PFSK-1 (cell line): ENCODE measurements around the gene ZBTB38.

Experiments used
- FOXP2 ChIP-seq: optimal IDR thresholded peaks from 2 replicates; pipeline ENCODE3; 2011; ENCODE audit warnings: borderline replicate concordance, control low read depth, inconsistent platforms; ENCODE audit not compliant: insufficient read depth; ENCODE audit errors: extremely low read length, extremely low read depth
- POLR2AphosphoS5 ChIP-seq: IDR thresholded peaks from 2 replicates; pipeline ENCODE4 v1.6.1; 2012; ENCODE audit warnings: low read depth, mild to moderate bottlenecking, control low read depth, low read length, moderate library complexity
- REST ChIP-seq, 2 experiments: IDR thresholded peaks; 2 replicates each; pipeline versions ENCODE4 v1.6.1 to v1.8.0; 2011 to 2012; ENCODE audit warnings: low read depth in 2 of 2, low read length in 2 of 2, control low read depth in 1 of 2, inconsistent platforms in 1 of 2, mild to moderate bottlenecking in 1 of 2, moderate library complexity in 1 of 2; ENCODE audit not compliant: insufficient read depth in 1 of 2
- SIN3A ChIP-seq: IDR thresholded peaks from 2 replicates; pipeline ENCODE4 v1.6.1; 2012; ENCODE audit warnings: mild to moderate bottlenecking, low read length, moderate library complexity, borderline replicate concordance; ENCODE audit not compliant: insufficient read depth
- TAF1 ChIP-seq: IDR thresholded peaks from 2 replicates; pipeline ENCODE4 v1.6.1; 2012; ENCODE audit warnings: low read length, control low read depth, borderline replicate concordance; ENCODE audit not compliant: insufficient read depth

ZBTB38 gene

DNA sequence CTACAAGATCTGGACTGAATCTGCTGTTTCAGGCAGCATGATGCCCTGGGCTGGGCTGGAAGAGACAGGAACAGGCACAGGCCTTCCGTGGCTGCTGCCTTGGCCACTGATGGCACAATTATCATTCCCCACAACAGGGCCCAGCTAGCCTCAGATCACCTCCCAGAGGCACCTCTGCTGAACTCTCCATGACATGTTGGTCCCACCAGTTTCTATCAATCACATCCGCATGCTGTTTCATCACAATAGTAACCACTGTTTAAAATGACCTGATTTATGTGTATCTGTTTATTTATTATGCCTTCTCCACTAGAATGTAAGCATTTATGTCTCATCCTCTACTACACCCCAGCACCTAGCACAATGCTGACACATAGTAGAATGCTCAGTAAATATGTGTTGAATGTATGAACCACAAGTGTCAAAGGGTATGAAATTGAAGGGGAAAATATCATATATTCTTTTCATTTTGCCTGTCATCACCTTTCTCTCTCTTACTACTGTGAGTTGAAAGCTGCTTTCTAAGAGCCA lies 32.7 kb upstream of the ZBTB38 start:
- TF ChIP-seq REST (IDR thresholded peaks at IDR 0.05; ENCODE audit: insufficient read depth in 1 of 2, low read depth in 2 of 2, low read length in 2 of 2) (no peak), FOXP2 (no peak), POLR2AphosphoS5 (no peak), TAF1 (no peak), SIN3A (no peak)

- TF ChIP-seq POLR2AphosphoS5 (no peak), SIN3A (no peak)
Observed at GRCh38 chr3:141336672-141337522, 31.4 kb upstream of the ZBTB38 start.

- TF ChIP-seq SIN3A: no peak
- no peak for TF ChIP-seq REST (IDR thresholded peaks at IDR 0.05; ENCODE audit: insufficient read depth in 1 of 2, low read depth in 2 of 2, low read length in 2 of 2)
- TF ChIP-seq FOXP2: no peak
- TF ChIP-seq POLR2AphosphoS5: no peak
- TF ChIP-seq TAF1: no peak
Observed at GRCh38 chr3:141337523-141337854, 30.8 kb upstream of the ZBTB38 start.

- no peak for TF ChIP-seq SIN3A
- no peak for TF ChIP-seq FOXP2
- no peak for TF ChIP-seq TAF1
- TF ChIP-seq POLR2AphosphoS5: no peak
- TF ChIP-seq REST (IDR thresholded peaks at IDR 0.05; ENCODE audit: insufficient read depth in 1 of 2, low read depth in 2 of 2, low read length in 2 of 2): no peak
Observed at GRCh38 chr3:141337991-141338390, 30.3 kb upstream of the ZBTB38 start.

- TF ChIP-seq REST (IDR thresholded peaks at IDR 0.05; ENCODE audit: insufficient read depth in 1 of 2, low read depth in 2 of 2, low read length in 2 of 2): no peak
- TF ChIP-seq SIN3A: no peak
- no peak for TF ChIP-seq FOXP2
- TF ChIP-seq POLR2AphosphoS5: no peak
- TF ChIP-seq TAF1: no peak
Observed at GRCh38 chr3:141338881-141339280, 29.4 kb upstream of the ZBTB38 start.
